Vagina (tissue), 2 donors: ENCODE results near the gene CATSPERD. TPM values are rescaled to one million over a fixed set of nuclear protein-coding genes. Genes with fewer than 3 reads are reported as not detected.

Experiments
- DNase-seq, 2 donors: peaks; one replicate each; pipeline ENCODE4 v3.0.0-alpha.2; 2017; ENCODE audit errors: extremely low spot score in 2 of 2
- H3K27ac ChIP-seq: fragments of 200-600 bp; sonication (generic); one replicate; pipeline ENCODE4 v1.5.1; 2019
- H3K27me3 ChIP-seq: fragments of 200-600 bp; sonication (generic); one replicate; pipeline ENCODE4 v1.5.1; 2019
- H3K36me3 ChIP-seq, 2 donors: fragments of 200-600 bp; sonication (generic); one replicate each; pipeline ENCODE4 v1.5.1; 2017 to 2019
- H3K4me1 ChIP-seq: fragments of 200-600 bp; sonication (generic); one replicate; pipeline ENCODE4 v1.5.1; 2019
- H3K4me3 ChIP-seq, 2 donors: fragments of 200-600 bp; sonication (generic); 1 replicate in 1 of 2; 2 replicates in 1 of 2; pipeline ENCODE4 v1.5.1; 2016 to 2019
- H3K9me3 ChIP-seq: fragments of 200-600 bp; sonication (generic); one replicate; pipeline ENCODE4 v1.5.1; 2019
- CTCF ChIP-seq, 3 experiments: fragments of 450-650 bp in 2 of 3; fragments of 200-600 bp in 1 of 3; sonication (generic) in 1 of 3; IDR thresholded peaks; one replicate each; pipeline ENCODE4 v1.5.1; 2017 to 2019; ENCODE audit warnings: antibody characterized with exemption in 3 of 3, mild to moderate bottlenecking in 2 of 3, moderate library complexity in 2 of 3
- POLR2A ChIP-seq, 2 donors: fragments of 450-650 bp; IDR thresholded peaks; one replicate each; pipeline ENCODE4 v1.6.1; 2017; ENCODE audit warnings: antibody characterized with exemption in 2 of 2, mild to moderate bottlenecking in 2 of 2, moderate library complexity in 2 of 2
- POLR2AphosphoS5 ChIP-seq, 2 donors: sonication (generic); formaldehyde crosslinking; IDR thresholded peaks; one replicate each; pipeline ENCODE4 v1.9.0; 2017; ENCODE audit warnings: antibody characterized with exemption in 2 of 2, mild to moderate bottlenecking in 2 of 2, low read depth in 1 of 2; ENCODE audit not compliant: insufficient read depth in 1 of 2
- intact Hi-C: fragments of 100-400 bp; cut with DNase I; formaldehyde crosslinking; loops from one replicate; pipeline ENCODE4 v1.15.1; 2023
- total RNA-seq: library from RNA; depleted of rRNA; stranded (reverse); fragments of >200 nt; gene quantifications from one replicate; pipeline ENCODE4 v1.2.3, GENCODE V29; 2016

CATSPERD gene
- total RNA-seq, 1 donor from 2014 or later = not detected

GRCh38 chr19:5825178-5825577, 104.7 kb downstream of the CATSPERD start:
- Histone ChIP-seq H3K36me3 (no peaks in the 10 kb centered on the region), H3K4me3 (no peak overlapping the region), H3K4me1 (peaks cover 16% of the 10 kb centered on the region), H3K27me3 (no peaks in the 10 kb centered on the region), H3K9me3 (no peaks in the 10 kb centered on the region), H3K27ac (no peak overlapping the region)
- intact Hi-C loops = no loop called here
- TF ChIP-seq CTCF (IDR thresholded peaks at IDR 0.05) (no peak), POLR2A (IDR thresholded peaks at IDR 0.05) (no peak), POLR2AphosphoS5 (IDR thresholded peaks at IDR 0.05; ENCODE audit: insufficient read depth in 1 of 2, low read depth in 1 of 2) (no peak)
- DNase-seq = no peak

GRCh38 chr19:5826531-5827341, 106.3 kb downstream of the CATSPERD start:
- TF ChIP-seq CTCF (IDR thresholded peaks at IDR 0.05) (no peak), POLR2AphosphoS5 (IDR thresholded peaks at IDR 0.05; ENCODE audit: insufficient read depth in 1 of 2, low read depth in 1 of 2) (no peak), POLR2A (IDR thresholded peaks at IDR 0.05) (no peak)
- Histone ChIP-seq H3K36me3 (no peaks in the 10 kb centered on the region), H3K27me3 (no peaks in the 10 kb centered on the region), H3K27ac (no peak overlapping the region), H3K9me3 (no peaks in the 10 kb centered on the region), H3K4me3 (no peak overlapping the region), H3K4me1 (peaks cover 16% of the 10 kb centered on the region)
- DNase-seq = no peak
- intact Hi-C loops = no loop called here

- H3K27me3 ChIP-seq = no peaks in the 10 kb centered on the region
- H3K27ac ChIP-seq = no peak overlapping the region
- TF ChIP-seq CTCF (IDR thresholded peaks at IDR 0.05) = no peak
- no peak for TF ChIP-seq POLR2AphosphoS5 (IDR thresholded peaks at IDR 0.05; ENCODE audit: insufficient read depth in 1 of 2, low read depth in 1 of 2)
- TF ChIP-seq POLR2A (IDR thresholded peaks at IDR 0.05) = no peak
- H3K4me3 ChIP-seq = peak overlapping the region; percentile 45 to 51
- H3K36me3 ChIP-seq = no peaks in the 10 kb centered on the region
- DNase-seq = no peak
- intact Hi-C loops = no loop called here
- H3K9me3 ChIP-seq = no peaks in the 10 kb centered on the region
- H3K4me1 ChIP-seq = peaks cover 16% of the 10 kb centered on the region
Observed at GRCh38 chr19:5827342-5827890, 107.0 kb downstream of the CATSPERD start.

GRCh38 chr19:5827891-5828660, 107.6 kb downstream of the CATSPERD start:
- no peaks in the 10 kb centered on the region for H3K36me3 ChIP-seq
- no peak for DNase-seq
- intact Hi-C loops = no loop called here

More at GRCh38 chr19:5827891-5828660, 107.6 kb downstream of the CATSPERD start:
- peak overlapping the region; percentile 64 for H3K27ac ChIP-seq
- peak overlapping the region; percentile 45 to 51 for H3K4me3 ChIP-seq
- no peak for TF ChIP-seq CTCF (IDR thresholded peaks at IDR 0.05)
- TF ChIP-seq POLR2AphosphoS5 (IDR thresholded peaks at IDR 0.05; ENCODE audit: insufficient read depth in 1 of 2, low read depth in 1 of 2) = peak in 1 of 2 donors; percentile 91
- peak in 1 of 2 donors; percentile 65 for TF ChIP-seq POLR2A (IDR thresholded peaks at IDR 0.05)
- no peaks in the 10 kb centered on the region for H3K9me3 ChIP-seq
- H3K4me1 ChIP-seq = peaks cover 16% of the 10 kb centered on the region
- H3K27me3 ChIP-seq = no peaks in the 10 kb centered on the region

Other genes starting within 250 kb of the CATSPERD start
- 37.1 TPM for gene TINCR, start 152.7 kb upstream of the CATSPERD start, total RNA-seq
- 85.4 TPM for gene SAFB2, start 97.9 kb upstream of the CATSPERD start, total RNA-seq
- 145 TPM for gene SAFB, start 97.6 kb upstream of the CATSPERD start, total RNA-seq
- gene MICOS13, start 40.1 kb upstream of the CATSPERD start, total RNA-seq = 83.2 TPM
- 10.3 TPM for gene HSD11B1L, start 39.6 kb upstream of the CATSPERD start, total RNA-seq
- gene RPL36, start 30.3 kb upstream of the CATSPERD start, total RNA-seq = 703 TPM
- gene LONP1, start 491 bp upstream of the CATSPERD start, total RNA-seq = 53.3 TPM
- gene PRR22, start 64.1 kb downstream of the CATSPERD start, total RNA-seq = 0.98 TPM
- gene DUS3L, start 70.5 kb downstream of the CATSPERD start, total RNA-seq = 39.0 TPM
- gene NRTN, start 84.4 kb downstream of the CATSPERD start, total RNA-seq = 3.7 TPM
- gene FUT6, start 119.1 kb downstream of the CATSPERD start, total RNA-seq = 36.8 TPM
- 20.9 TPM for gene FUT3, start 130.8 kb downstream of the CATSPERD start, total RNA-seq
- gene FUT5, start 149.9 kb downstream of the CATSPERD start, total RNA-seq = not detected
- 318 TPM for gene NDUFA11, start 183.2 kb downstream of the CATSPERD start, total RNA-seq
- gene VMAC, start 184.2 kb downstream of the CATSPERD start, total RNA-seq = 7.9 TPM
- gene CAPS, start 193.6 kb downstream of the CATSPERD start, total RNA-seq = 35.8 TPM